HUDEP-2 (cell line): ENCODE measurements around the gene GALNT15.

Source experiments
- DNase-seq, 76 experiments: peaks; one replicate each; lab custom pipeline; 2025; ENCODE audit not compliant: unreplicated experiment in 76 of 76; lab: John Stamatoyannopoulos, UW

Gene GALNT15

DNA sequence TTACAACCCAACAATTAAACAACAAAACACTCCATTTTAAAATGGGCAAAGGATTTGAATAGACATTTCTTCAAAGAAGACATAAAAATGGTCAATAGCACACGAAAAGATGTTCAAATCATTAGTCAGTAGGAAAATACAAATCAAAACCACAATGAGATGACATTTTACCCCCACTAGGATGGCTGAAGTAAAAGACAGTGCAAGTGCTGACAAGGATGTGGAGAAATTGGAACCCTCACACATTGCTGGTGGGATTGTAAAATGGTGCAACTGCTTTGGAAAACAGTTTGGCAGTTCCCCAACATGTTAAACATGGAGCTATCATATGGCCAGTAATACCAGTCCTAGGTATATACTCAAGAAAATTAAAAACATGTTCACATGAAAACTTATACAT lies 11.6 kb downstream of the GALNT15 start:
- no peak for DNase-seq

DNA sequence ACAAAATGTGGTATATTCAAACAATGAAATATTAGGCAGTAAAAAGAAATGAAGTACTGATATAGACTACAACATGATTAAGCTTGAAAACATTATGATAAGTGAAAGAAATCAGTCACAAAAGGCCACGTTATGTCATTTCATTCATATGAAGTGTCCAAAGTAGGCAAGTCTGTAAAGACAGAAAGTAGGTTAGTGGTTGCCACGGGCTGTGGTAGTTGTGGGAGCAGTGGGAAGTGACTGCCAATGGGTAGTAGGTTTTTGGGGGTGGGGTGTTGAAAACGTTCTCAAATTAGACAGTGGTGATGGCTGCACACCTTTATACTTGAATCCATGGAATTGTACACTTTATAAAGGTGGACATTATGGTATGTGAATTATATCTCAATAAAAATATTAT lies 12.1 kb downstream of the GALNT15 start:
- no peak for DNase-seq

DNA sequence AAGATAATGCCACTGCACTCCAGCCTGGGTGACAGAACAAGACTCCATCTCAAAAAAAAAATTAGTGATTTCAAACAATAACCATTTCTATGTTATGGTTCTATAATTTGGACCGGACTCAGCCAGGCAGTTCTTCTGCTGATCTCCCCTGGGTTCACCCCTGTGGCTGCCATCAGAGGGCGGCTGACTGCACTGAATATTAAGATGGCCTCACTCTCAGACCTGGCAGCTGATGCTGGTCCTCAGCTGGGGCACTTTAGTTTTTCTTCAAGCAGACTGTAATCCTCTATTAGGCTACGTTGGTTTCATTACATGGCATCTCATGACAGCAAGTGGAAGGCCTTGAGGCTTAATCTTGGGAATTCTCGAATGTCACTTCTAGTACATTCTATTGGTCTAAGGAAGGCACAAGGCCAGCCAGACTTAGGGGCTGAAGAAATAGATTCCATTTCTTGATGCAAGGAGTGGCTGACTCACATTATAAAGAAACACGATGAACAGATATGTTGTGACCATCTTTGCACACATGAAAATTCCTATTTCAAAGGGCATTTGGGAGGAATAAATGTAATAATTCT lies 12.8 kb downstream of the GALNT15 start:
- no peak for DNase-seq

DNA sequence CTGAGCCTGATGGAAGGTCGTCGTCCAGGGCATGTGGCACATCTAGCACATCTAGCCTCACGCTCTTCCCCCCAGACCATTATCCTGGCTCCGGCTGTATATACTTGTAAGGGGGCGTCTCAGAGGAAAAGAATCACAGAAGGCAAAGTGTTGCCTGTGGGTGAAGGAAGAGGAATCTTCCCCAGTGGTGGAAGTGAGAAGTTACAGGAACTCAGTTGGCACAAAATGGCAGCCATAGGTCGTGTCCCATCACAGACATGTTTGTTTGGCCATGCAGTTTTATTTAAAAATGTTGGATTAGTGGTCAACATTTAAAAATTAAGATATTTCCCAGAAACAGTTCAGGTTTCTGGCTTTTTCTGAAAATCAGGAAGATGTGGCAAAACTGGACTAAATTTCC lies 13.6 kb downstream of the GALNT15 start:
- DNase-seq, result no peak

DNA sequence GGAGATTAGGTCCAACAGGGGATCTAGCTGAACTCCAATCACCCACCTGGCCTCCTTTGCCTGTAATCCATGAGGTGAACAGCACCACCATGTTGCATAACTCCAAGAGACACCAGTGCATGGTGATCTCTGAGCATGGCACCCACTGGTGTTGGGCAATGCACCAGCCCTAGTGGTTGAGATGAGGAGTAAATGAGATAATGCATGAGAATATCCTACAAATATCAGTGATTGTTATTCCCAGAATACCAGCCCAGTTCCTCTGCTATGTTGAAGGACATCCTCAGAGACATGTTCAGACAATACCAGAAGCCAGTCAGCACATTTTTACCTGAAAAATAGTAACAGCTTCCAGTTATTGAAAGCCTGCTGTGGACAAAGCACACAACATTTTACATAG lies 14.7 kb downstream of the GALNT15 start:
- DNase-seq, result no peak

DNA sequence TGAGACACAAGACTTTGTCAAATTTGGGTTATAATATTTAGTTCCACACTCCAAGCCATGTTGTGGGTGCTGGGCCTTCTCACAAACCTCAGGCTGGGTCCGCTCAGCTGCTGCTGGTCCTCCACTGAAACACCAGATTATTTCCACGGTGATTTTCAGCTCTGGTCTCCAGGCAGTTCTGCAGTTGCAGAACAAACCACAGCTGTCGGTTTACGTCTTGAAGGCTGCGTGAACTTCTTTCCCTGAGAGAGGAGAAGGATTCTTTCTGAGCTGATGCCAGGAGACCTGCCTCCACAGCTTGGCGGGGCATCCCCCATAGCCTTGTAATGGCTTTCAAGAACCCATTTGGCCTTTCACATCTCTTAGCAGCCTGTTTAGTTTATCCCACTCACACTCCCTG lies 16.2 kb downstream of the GALNT15 start:
- no peak for DNase-seq

DNA sequence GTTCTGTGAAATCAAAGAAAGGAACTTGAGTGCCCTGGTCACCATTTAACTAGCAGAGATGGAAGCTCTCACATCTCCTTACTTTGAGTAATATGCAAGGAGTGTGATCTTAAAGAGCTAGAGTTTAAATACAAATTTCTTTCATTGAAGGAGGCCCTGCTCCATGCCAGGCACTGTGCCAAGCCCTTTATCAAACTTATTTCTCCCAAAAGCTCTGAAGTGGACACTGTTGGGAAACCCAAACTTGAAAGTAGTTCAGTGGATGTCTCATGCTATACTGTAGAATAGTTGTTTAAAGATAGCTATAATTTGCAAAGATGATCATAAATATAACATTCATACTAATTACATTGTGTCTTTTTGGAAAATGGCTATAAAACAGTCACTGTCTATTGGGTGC lies 17.1 kb downstream of the GALNT15 start:
- DNase-seq, result no peak

DNA sequence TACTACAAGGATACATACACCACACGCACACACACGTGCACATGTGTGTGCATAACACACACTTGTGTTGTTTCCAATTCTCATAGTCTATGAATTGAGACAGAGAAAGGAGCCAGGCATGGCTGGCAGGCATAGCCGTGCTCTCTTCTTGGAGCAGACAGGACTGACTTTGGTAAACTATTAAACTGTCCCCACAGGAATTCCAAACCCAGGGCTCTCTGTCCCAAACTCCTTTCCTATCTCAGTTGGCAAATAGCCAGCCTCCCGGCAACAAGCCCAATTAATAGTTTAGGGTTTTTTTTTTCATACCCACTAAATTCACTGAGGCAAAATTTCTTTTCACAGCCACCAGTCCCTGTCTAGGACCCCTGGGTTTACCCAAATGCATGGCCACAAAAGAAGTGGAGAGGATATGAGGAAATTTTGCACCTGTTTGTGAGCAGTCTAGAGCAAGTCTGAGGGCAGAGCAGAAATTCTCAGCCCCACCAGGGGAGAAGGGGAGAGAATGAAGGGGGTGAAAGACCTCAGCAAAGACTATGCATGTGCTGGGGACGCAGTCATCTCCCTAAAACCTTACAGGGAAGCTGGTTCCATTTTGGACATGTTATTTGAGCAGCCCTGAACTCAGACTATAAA lies 17.8 kb downstream of the GALNT15 start:
- DNase-seq, result no peak

DNA sequence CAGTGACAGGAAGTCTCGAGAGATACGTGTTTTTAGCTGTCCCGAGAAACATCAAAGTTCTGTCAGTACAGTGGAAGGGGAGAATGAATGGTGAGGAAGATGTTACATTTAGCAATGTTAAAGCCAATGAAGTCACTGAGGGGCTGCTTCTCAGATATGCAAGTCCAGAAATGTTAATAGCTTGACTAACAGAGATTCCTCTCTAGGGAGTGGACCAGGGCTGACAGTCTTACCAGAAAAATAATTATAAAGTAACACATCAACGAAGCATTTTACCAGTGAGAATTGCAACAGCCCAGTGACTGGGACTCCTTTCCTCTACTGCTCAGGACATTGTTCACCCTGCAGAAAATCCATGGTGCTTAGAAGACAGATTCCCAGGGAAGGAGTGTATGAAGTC lies 23.9 kb downstream of the GALNT15 start:
- DNase-seq, result no peak

DNA sequence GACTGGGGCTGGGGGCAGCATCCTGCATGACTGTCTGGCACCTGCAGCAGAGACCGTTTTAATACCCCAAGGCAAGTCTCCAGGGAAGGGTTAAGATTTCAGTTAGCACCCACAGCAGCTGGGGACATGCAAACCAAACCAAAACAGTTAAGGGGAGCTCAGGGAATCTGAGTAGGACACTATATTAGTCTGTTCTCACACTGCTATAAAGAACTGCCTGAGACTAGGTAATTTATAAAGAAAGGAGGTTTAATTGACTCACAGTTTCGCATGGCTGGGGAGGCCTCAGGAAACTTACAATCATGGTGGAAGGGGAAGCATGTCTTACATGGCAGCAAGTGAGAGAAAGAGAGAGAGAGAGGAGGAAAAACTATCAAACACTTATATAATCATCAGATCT lies 25.3 kb downstream of the GALNT15 start:
- DNase-seq, result no peak

DNA sequence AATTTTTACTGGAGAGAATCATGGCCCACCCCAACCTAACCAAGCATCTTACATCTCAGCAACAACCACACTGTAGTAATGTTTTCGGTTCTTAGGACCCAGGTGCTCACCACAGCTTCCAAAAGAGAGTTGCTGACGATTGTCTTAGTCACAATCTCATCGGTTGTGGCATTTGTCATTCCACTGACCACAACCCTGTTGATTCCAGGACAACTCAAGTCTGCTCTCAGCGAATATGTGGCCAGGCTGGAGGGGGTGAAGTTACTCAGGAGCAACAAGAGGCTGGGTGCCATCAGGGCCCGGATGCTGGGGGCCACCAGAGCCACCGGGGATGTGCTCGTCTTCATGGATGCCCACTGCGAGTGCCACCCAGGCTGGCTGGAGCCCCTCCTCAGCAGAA lies 25.9 kb downstream of the GALNT15 start:
- no peak for DNase-seq

DNA sequence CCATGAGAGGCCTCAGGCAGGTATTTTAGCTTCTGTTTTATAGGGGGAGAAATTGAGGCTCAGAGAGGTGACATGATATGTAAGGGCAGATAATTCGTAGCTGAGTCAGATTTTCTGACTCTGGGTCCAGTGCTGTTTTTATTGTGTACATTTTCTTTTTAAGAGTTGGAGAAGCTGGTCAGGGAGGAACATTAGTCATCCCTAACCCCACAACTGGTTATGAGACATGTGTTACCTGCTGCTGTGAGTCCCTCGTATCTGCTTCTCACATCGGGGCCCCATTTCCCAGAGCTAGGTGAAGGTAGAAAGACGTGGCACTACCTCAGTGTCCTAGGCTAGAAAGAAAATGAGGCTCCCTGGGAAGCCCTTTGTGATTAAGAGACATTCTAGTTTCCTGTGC lies 28.6 kb downstream of the GALNT15 start:
- DNase-seq, result no peak

DNA sequence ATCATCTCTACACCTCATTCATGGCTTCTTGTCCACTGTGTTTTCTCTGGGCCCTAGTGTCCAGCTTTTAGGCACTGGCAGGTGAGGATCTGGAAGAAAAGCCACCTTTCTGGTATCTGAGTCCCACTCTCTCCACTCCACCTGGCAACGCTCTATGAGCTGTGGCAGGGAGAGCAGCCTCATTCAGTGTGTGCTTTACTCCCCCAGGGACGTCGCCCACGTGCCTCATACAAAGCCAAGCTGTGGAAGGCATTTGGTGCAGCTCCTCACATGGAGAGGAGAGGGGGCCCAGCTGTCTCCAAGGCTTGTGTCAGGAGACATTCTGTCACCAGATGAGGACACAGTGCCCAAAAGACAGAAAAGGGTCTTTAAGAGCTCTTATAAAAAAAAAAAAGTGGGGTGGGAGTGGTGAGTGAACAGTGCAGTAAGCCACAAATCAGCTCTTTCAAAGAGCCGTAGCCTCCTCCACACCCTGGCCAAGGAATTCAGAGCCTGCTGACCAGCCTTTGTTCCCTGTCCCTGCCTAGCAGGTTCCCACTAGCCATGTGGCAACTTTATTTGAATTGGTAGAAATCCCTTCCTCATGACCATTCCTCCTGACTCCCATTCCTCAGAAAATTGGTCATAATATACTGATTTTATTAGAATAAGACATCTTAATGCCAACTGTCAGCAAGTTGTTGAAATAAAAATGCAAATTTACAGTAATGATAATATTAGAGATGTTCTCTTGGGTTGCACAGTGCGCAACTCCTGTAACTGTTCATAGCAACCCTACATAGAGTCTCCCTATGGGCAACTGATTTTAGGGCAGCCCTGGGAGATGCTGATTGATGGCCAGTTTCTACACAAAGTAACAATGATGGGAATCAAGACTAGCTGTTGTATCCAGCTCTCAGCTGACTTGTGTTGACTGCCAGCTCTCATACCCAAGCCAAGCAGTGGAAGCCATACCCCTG lies 29.5 kb downstream of the GALNT15 start:
- no peak for DNase-seq

DNA sequence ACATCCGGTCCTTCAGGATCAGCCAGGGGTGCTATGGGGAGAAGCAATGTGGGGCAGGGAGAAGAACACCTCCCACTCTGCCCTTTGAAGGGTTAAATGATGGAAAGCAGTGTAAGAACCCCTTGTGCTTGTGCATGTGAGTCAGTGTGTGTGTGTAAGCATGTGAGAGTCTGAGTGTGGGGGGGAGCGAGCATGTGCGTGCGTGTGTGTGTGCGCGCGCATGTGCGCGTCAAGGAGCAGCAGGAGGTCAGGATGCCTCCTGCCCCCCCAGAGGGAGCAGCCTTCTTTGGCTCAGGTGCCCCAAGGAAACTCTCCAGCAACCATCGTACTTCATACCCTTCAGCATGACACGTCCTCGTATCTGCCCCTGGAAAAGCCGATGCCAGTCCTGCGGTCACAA lies 30.3 kb downstream of the GALNT15 start:
- DNase-seq, result no peak

DNA sequence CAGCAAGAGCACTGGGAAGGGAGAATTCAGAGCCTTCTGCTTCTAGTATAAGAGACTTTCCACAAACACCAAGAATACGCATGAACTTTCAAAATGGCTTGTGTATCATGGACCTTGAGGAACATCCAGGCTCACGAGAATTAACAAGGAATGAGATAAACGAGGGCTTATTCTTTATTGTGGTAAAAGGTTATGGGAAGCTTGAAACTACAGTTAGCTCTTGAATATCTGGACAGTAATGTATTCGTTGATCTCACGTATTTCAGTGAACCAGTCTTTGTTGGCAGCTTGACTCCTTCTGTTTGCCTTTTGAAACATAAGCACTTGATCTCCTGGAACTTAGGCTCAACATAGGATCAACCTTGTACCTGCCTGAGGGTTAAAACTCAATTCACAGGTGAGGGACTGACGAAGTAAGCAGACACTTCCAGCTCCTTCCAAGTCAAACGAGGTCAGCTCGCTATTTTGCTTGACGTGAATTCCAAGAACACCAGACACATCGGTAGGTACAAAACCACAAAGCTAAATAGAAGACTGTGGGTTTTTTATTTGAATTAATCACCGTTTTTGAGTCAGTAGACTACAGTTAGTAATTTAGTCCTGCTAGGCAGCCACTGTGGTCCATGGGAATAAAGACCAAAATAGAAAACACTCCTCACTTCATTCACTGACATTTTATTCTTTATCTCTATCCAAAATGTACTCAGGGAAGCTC lies 30.8 kb downstream of the GALNT15 start:
- DNase-seq, result no peak

DNA sequence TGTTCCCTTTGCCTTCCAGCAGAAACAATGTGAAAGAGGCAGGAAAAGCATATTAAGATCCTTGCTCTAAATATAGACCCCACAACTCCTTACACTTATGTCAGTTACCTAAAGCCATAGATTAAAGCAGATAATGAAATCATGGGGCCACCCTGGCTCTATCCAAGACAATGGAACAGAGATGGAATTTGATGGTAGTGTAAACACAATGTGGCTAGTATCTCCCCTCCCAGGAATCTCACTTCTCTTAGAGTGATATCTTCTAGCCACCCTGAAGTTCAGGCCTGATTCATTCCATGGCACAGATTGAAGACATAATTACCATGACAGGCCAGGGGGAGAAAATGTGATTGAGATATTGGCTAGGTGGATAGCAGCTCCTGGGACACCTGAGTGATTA lies 32.6 kb downstream of the GALNT15 start:
- DNase-seq, result no peak

DNA sequence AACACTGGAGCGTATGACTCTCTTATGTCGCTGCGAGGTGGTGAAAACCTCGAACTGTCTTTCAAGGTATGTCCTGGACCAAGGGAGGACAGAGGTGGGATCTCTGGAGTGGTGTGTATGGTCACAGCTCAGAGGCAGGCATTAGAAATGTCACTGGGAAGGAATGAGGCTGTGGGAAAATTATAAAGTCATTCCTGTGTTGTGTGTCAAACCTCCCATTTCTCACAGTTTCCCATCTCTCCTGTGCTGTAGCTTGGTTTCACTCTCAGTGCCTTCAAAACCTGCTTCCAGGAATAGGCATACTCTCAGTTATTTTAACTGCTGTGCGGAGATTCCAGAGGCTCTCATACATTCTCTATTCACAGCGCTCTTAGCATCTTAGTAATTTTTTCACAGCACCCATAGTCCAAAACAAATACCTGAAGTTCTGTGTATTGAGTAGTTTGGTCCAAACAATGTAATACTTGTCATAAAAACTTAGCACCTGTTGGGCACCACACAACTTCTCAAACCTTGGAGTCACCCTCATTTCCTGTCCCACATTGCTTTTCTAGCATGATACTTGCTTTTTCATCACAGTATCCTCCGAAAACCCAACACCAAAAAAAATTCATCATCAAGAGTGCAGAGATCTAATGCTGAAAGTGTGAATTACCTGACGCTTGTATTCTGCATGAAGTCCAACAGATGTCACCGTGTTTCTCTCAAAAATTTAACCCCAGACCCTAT lies 36.9 kb downstream of the GALNT15 start:
- DNase-seq, result no peak

DNA sequence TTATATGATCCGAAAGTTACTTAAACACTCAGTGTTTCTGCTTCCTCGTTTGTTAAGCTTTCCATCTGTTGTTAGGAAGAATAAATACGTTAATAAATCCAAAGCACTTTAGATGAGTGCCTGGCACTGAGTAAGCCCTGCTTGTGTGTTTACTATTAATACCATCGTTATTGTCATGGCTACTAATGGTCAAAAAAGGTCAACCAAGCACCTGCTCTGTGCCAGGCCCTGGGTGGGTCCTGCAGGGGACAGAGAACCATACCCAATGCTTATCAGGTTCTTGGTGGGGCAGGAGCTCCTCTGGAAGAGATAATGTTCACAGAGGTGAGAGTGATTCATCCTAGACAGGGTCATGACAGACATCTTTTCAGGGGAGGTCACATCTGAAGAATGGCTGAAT lies 39.9 kb downstream of the GALNT15 start:
- no peak for DNase-seq

DNA sequence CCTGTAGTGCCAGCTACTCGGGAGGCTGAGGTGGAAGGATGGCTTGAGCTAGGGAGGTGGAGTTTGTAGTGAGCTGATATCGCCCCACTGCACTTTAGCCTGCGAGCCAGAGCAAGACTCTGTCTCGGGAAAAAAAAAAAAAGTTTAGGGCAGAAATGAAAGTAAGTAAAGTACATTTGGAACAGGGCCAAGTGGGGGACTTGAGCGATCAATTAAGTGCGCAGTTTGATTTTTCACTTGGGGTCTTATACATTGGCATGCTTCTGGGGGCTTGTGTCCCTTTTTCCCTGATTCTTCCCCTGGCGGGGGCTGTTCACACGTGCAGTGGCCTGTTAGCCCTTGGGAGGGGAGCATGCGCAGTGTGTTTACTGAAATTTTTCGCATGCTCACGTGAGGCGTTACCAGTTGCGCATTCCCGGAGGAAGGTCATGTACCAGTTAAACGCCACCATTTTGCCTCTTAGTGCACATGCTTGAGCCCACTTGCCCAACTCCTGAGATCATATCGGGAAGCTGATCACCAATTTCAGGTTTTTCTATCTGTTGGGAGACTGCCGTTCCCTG lies 42.0 kb downstream of the GALNT15 start:
- DNase-seq, result no peak

DNA sequence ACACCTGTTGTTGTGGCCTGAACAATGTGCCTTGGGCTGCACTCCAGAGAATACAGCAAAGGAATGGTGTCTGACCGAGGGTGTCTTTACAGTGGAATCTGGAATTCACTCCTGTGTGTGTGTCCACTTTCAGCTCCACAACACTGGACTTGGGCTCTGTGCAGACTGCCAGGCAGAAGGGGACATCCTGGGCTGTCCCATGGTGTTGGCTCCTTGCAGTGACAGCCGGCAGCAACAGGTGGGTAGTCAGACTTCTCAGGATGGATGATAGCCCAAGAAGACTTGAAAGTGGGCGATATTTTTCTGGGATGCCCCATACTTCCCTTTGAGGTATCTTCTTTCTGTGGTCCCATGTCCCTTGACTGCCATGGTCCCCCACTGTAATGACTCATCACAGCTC lies 45.3 kb downstream of the GALNT15 start:
- DNase-seq, result no peak
